ENCODE data around the gene PTPRU.

DNA sequence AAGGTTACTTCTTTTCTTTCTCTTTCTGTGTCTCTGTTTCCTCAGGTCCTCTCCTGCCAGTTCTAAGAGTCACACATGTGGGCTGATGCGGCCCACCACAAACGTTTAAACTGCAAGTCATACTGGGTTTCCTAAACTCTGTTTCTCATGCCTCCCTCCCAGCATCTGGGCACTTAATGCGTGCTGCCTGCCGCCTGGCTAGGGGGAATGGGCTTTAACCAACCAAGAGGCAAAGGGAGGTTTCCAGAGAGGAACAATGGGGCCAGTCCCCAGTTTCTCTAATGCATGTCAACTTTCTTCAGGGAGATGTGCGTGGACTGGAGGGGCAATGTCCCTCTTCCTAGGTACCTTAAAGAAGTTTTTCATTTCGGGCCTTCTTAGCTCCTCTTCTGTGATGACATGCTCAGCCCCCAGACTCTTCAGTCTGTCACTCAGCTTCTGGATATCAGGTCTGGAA is 34.7 kb upstream of the PTPRU start:
- TF ChIP-seq EZH2 (IDR thresholded peaks at IDR 0.05) (no peak), POLR2AphosphoS5 (IDR thresholded peaks at IDR 0.05; ENCODE audit: borderline replicate concordance, low read depth, low read length) (no peak), FOXP2 (optimal IDR thresholded peaks at IDR 0.05; ENCODE audit: control extremely low read depth, extremely low read length, insufficient read depth) (no peak)

Data from SK-N-MC (cell line).